Activated CD4-positive, alpha-beta T cell treated with anti-CD3 and anti-CD28 coated beads, Interleukin-10, Interleukin-2, amounts not matched to agents 100 ng/mL and 50 ng/mL, durations not matched to agents 16 hours and 8 hours (primary cell): ENCODE results near the gene USF2.
"Not testable (repeated sequence)": the region's sequence is repeated elsewhere in the genome, so short reads cannot be mapped to it uniquely, and the experiment has no call there.

Experiments
- DNase-seq: peaks from one replicate; pipeline ENCODE4 v3.0.0-alpha.2; 2020

The USF2 gene, protein sequence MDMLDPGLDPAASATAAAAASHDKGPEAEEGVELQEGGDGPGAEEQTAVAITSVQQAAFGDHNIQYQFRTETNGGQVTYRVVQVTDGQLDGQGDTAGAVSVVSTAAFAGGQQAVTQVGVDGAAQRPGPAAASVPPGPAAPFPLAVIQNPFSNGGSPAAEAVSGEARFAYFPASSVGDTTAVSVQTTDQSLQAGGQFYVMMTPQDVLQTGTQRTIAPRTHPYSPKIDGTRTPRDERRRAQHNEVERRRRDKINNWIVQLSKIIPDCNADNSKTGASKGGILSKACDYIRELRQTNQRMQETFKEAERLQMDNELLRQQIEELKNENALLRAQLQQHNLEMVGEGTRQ

DNA sequence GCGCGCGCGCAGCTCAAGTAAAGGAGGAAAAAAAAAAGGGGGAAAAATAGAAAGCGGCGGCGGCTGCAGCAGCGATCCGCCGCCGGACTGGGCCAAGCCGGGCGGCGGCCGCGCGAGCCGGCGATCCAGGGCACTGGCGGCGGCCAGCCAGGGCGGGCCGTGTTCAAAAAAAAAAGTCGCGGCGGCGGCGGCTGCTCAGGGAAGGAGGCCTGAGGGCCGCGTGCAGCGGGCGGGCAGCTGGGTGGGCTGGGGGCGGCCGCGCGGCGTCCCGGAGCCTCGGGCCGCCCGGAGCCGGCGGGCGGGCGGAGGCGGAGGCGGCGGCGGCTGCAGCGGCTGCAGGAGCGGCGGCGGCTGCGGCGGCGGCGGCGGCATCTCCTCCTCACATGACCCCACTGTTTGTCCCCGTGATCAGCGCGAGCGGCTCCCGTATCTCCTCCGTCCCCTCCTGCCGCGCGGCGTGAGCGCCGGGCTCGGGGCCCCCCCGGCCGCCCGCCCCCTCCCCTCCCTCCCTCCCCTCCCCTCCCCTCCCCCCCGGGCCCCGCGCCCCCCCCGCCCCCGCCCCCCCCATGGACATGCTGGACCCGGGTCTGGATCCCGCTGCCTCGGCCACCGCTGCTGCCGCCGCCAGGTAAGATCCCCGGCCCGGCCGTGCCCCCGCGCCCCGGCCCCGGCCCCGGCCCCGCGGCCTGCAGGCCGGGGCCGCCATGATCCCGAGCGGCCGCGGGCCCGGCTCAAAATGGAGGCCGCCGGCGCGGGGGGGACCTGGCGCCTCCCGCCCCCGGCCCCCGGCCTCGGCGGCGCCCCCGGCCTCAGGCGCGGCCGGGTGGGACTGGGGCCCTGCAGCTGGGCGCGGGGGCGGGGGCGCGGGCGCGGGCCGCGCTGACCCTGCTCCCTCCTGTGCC is at the start of gene USF2:
USF2 (plus strand) TSS at position 427 of the 902 bp plus-strand sequence; CDS start at position 567, 140 bp downstream.
- DNase-seq, result peak; percentile 68

DNA sequence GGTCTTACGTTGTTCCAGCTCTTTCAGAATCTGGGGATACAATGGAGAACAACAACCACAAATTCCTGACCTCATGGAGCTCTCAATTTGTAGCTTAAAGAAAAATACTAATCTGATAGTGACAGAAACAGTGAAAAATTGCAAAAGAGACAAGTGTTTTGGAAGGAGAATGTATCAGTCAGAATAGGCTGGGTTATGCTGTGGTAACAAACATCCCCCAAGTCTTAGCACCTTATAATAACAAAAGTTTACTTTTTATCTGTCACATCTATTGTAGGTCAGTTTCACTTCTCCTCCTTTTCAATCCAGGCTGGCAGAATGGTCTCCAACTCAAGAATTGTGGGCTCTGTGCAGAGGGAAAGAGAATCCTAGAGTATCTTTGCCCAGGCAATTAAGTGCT is 49.8 kb upstream of the USF2 start:
- DNase-seq, result no peak

DNA sequence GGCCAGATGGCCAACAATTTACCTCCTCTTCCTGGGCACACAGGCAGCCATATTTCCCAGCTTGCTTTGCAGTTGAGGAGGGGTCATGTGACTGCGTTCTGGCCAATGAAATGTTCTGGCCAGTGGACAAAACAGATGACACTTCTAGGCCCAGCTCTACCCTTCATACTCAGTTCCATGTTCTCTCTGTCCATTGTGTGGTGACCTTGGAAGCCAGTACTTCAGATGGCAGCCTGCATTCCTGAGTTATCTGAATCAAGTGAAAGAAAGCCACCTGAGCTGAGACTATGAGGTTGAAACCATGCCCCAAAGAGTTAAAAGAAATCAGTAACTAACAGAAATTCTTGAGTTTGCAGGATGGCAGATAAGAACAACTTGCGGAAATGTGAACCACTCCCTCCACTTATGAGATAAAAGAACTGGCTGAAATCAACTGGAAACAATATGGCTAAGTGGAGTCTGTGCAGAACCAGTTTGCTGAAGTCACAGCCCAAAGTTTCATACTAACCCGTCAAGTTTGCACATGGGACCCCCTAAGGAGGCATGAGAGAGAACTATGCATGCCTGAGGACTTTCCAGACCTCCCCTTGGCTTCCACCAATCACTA is 48.3 kb upstream of the USF2 start:
- DNase-seq, result no peak

DNA sequence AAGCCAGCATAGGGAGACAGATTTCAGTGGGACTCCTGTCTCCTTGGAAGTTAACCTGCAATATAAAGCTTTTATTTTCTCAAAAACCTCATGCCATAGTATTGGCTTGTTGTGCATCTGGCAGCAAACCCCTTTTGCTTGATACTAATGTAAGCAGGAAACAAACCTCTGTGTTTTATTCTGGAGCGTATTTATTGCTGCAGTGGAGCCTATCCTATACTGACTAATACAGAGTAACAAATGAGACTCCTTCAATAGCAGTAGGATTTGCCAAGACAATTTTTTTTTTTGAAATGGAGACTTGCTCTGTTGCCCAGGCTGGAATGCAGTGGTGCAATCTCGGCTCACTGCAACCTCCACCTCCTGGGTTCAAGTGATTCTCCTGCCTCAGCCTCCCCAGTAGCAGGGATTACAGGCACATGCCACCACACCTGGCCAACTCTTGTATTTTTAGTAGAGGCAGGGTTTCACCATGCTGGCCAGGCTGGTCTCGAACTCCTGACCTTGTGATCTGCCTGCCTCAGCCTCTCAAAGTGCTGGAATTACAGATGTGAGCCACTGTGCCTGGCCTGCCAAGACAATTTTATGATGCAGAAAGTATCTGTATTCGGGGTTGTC is 47.7 kb upstream of the USF2 start:
- not testable (repeated sequence) for DNase-seq

DNA sequence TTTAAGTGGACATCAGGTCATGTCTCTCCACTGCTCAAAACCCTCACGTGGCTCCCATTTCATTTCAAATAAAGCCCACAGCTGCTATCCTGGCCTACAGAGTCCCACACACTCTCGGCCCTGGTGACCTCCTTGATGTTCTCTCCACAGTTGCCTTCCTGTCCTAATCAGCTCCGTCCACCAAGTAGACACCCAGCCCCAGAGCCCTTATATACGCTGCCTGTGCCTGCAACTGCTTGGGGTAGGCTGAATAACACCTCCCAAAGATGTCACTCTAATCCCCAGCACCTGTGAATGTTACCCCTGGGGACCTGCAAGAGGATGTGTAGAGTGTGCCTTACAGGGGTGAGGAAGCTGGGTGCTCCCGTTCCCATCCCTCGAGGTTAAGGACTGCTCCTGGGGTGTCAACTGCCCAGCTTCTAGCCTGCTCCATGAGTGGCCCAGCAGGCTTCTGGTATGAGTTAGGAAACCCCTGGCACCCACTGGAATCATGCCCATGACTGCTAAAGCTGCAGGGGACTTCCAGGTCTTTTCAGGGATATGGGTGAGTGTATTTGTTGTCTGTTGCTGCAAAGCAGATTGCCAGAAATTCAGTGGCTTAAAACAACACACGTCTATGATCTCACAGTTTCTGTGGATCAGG is 46.3 kb upstream of the USF2 start:
- no peak for DNase-seq

DNA sequence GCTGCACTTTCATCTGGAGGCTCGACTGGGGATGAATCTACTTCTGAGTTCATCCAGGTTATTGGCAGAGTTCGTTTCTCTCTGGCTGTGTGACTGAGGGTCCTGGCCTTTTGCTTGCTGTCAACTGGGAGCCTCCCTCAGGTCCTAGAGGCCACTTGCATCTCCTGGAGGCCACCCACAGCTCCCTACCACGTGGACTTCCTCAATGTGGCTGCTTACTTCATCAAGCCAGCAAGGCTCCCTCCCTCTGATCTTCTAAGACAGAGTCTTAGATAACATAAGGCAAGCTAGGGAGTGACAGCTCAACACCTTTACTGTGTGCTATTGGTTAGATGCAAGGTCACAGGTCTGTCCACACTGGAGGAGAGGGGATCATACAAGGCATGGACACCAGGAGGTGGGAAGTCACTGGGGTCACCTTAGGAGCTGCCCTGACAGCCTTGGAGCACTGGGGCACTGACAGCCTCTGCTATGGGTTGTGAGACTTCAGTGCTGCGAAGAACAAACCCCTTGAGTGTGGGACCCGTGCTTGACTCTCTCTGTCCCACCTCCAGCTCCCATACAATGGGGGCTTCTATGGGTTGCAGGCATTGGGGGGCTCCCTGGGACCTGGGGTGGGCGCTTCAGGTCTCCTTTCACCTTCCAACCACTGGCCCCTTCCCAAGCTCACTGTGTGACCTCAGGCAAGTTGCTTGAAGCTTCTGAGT is 45.5 kb upstream of the USF2 start:
- no peak for DNase-seq

DNA sequence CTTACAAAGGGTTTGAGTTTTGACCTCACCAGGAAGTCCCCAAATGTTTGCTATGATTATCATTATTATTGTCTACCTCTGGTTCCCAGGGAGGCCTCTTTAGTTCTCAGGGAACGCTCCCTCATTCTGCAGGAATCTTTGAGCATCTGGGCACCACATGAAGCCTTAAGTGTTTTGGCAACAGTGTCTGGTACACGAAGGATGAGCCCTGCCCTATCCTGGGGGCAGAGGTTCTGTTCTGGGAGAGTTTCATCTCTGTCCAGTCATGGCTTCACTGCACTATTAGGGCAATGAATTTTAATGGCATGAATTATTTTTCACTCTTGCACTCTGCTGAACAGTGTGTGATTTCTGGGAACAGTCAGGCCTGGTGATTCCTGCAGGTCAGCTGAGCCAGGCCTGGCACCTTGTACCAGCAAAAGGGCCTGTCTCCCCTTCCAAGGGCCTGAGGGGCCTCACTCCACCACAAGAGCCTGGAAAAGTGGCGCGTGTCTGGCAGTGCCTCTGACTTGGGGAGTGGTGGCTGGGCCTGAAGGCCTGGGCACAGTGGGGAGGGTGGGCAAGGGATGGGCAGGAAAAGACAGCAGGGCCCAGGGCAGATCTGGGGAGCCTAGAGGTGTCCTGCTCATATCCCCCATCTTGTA is 44.8 kb upstream of the USF2 start:
- no peak for DNase-seq

DNA sequence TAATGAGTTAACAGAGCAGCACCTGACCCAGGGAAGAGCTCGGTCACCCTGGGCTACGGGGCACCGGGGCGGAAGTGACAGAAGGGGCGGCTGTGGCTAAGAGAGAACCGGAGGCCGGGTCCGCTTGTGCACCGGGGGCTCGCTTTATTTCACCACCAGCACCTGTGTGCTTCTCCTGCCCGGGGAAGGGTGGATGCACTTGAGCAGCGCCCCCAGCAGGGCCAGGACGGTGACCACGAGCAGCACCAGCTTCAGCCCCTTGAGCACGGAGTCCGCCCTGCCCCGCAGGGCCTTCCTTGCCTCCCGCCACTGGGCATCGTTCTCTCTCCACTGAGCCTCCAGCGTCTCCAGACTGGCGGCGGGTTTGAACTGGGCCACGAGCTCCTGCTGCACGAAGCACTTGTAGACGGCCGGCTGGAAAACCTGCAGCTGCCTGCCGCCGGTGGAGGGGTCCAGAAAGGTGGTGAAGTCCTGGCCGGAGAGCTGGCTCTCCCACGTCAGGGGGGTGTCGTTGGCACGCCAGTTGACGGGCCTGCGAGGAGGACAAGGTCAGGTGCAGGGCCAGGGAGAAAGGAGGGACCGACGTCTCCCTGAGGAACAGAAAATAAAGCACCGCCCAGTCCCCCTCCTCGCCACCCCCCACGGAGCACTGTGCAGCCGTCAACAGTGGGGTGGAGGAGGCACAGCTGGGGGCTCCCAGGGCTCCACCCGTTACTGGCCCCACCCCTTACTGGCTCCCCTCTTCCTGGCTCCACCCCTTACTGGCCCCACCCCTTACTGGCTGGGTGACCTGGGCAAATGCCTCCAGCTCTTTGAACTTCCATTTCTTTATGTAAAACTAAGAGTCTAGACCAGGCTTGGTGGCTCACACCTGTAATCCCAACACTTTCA is 43.8 kb upstream of the USF2 start:
- no peak for DNase-seq

DNA sequence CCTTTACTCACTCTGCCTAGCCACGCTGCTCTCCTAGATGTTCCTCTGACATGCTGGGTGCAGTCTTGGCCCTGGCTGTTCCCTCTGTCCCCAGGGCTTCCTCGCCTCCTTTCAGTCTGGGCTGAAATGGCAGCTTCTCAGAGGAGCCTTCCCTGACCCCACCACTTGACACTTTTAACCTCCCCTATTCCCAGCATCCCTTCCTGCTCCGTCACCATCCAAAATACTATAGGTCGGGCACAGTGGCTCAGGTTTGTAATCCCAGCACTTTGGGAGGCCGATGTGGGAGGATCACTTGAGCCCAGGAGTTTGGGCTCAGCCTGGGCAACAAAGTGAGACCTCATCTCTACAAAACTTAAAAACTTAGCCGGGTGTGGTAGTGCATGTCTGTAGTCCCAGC is 42.8 kb upstream of the USF2 start:
- no peak for DNase-seq

DNA sequence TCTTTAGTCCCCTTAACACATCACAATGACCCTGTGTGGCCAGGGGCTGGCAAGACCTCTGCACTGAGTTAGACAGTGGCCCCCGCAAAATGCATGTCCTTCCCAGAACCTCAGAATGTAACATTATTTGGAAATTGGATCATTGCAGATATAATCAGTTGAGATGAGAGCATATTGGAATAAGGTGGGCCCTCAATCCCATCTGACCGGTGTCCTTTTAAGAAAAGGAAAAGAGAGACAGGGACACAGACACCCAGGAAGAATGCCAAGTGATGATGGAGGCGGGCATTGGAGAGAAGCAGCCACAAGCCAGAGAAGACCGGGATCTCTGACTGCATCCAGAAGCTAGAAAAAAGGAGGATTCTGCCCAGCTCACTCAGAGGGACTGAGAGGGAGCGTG is 42.0 kb upstream of the USF2 start:
- DNase-seq, result no peak

DNA sequence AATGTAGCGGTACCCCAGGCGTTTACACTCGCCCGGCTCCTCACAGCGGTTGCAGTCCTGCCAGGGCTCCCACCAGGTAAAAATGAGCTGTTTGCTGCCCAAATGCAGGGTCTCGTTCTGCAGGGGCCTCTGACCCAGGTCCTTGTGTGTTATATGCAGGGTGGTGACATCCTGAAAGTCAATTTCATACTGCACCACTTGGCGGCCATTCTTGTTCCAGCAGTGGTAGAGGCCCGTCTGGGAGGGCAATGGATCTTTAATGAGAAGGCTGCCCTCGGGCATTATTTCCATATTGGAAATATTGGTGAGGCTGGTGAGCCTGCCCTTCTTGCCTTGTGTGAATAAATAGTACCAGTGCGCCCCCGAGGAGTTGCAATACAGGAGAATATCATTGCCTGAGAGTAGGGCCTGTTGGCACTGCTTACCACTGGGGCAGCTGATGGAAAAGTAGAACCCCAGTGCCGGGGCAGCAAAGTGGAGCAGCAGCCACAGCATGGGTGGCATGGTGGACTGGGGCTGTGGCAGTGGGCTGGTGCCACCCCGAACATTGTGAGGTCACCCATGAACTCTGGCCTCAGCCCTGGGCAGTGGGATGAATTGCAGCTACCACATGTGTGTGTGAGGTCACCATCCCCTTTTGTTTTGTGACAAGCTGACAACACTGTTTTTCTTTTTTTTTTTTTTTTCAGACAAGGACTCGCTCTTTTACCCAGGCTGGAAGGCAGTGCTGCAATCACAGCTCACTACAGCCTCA is 40.4 kb upstream of the USF2 start, which contains the start of gene FAM187B:
FAM187B (minus strand) TSS at position 563 of the 754 bp plus-strand sequence; CDS start at position 504, 59 bp downstream.
- no peak for DNase-seq

DNA sequence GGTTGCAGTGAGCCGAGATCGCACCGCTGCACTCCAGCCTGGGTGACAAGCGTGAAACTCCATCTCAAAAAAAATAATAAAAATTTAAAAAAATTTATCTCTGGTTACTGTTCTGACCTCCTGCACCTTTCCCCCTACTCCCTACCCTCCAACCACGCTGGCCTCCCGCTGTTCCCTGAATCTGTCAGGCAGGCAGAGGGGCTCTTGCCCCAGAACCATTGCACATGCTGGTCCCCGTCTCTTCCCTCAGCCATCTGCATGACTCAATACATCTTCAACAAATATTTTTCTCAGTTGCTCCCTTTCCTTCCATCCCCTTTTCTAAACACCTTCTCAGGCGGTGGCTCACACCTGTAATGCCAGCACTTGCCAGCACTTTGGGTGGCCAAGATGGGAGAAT is 39.2 kb upstream of the USF2 start:
- no peak for DNase-seq

DNA sequence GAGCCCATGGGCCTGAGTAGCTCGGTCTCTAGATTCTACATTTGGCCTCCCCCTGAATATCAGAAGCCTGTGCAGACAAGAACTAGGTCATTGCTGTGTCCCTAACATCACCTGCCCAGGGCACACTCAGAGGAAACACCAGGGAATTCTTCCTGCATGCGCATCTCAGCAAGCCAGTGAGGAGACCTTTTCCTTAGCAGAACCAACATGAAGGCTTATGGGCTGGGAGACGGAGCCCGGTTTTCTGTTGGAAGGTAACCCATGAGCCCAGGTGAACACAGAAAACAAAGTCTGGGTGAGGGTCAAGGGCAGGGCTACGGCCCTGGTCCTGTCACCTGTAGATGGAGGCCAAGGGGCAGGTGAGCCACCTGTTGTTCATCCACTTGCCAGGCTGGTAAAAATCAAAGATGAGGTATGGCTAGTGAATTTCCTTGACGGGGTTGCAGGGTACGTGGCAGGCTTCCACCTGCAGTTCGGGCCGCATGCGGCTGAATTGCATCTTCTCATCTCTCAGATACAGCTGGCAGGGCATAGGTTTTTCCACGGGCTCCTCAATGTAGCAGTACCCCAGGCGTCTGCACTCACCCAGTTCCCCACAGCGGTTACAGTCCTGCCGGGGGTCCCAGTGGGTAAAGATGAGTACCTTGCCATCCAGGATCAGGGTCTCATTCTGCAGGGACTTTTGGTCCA is 36.7 kb upstream of the USF2 start:
- DNase-seq, result no peak

DNA sequence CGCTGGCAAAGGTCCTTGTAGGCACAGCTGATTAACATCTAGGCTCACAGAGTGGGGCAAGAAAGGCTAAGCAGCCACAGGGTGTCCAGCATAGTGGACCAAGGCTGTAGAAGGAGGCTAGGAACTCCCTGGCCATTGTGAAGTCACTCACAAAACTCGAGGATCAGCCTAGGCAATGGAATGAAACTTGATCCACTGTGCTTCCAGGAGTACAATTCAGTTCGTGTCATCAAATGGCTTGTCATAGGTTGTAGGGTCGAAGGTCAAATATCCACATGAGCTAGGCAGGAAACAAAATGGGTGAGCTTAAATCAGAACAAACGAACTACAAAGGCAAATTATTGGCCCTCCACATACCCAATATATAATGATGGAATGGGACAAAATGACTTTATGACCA is 35.9 kb upstream of the USF2 start:
- no peak for DNase-seq

DNA sequence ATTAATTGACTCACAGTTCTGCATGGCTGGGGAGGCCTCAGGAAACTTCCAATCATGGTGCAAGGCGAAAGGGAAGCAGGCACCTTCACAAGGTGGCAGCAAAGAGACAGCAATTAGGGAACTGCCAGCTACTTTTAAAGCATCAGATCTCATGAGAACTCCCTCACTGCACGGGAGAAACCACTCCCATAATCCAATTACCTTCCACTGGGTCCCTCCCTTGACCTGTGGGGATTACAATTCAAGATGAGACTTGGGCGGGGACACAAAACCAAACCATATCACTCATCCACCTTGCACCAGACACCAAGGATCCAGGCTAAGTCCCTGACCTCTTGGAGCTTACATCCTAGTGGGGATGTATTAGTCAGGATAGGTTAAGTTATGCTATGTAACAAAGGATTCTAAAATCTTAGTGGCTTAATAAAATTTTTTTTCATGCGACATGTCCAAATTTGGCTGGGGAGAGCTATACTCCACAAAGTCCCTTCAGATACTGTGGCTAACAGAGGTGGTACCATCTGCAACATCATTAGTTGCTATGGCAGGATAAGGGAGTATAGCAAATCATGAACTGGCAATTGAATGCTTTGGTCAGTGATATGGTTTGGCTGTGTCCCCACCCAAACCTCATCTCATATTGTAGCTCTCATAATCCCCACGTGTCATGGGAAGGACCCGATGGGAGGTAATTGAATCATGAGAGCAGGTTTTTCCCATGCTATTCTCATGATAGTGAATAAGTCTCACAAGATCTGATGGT is 31.9 kb upstream of the USF2 start:
- DNase-seq, result no peak

DNA sequence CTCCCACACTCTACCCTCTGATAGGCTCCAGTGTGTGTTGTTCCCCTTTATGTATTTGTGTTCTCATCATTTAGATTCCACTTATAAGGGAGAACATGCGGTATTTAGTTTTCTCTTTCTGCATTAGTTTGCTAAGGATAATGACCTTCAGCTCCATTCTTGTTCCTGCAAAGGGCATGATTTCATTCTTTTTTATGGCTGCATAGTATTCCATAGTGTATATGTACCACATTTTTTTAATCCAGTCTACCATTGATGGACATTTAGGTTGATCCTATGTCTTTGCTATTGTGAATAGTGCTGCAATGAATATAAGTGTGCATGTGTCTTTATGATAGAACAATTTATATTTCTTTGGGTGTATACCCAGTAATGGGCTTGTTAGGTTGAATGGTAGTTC is 29.2 kb upstream of the USF2 start:
- not testable (repeated sequence) for DNase-seq

DNA sequence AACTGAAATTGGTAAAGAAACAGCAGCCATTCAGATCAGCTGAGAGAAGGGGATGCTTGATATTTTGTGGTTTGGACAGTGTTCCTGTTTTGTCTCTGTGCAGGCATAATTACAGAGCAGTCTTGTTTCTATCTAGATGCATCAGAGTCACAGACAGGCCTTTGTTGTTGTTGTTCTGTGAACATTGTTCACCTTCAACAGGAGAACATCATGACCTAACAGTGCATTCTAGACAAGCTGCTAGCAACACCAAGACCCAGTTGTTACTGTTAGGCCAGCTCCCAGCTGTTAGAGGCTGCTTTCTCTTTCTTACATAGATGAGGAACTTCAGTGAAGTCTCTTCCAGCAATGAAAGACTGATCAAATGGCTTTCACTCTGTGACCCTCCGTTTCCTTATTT is 28.4 kb upstream of the USF2 start:
- no peak for DNase-seq

DNA sequence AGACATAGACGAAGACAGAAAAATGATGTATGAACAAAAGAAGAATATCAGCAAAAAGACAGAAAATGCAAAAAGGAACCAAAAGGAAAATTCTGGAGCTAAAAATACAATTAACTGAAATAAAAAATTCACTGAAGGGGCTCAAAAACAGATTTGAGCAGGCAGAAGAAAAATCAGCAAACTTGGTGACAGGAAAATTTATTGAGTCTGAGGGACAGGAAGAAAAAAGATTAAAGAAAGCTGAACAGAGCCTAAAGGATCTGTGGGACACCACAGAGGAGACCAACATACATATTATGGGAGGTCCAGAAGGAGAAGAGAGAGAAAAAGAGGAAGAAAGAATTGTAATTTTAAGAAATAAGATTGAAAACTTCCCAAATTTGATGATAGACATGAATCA is 27.3 kb upstream of the USF2 start:
- DNase-seq, result no peak
